Measurements from ENCODE around the gene PIRT. TPM values are rescaled to one million over a fixed set of nuclear protein-coding genes. Genes with fewer than 3 reads are reported as not detected.

PIRT gene
- total RNA-seq, 1 experiment from 2014 or later: not detected

GRCh38 chr17:10799407-10799806 is 38.5 kb downstream of the PIRT start:
- Histone ChIP-seq H3K9ac (ENCODE audit: low read length) (no peak overlapping the region), H3K4me2 (ENCODE audit: low read length) (no peak overlapping the region), H3K79me2 (ENCODE audit: insufficient read depth, low read length) (no peaks in the 10 kb centered on the region), H2AFZ (ENCODE audit: low read depth, low read length, poor library complexity, severe bottlenecking) (no peak overlapping the region), H3K9me2 (ENCODE audit: insufficient read depth) (no peaks in the 10 kb centered on the region), H3K36me3 (ENCODE audit: control insufficient read depth in 1 of 2, insufficient read depth in 2 of 2, low read length in 2 of 2) (no peaks in the 10 kb centered on the region), H3K27me3 (ENCODE audit: insufficient read depth, low read length) (0 out of 2 replicates have a peak, but pooled peaks cover 10% of the 10 kb centered on the region), H4K20me1 (ENCODE audit: insufficient read depth) (no peaks in the 10 kb centered on the region), H3K9me3 (ENCODE audit: control insufficient read depth in 1 of 2, insufficient read depth in 1 of 2, low read depth in 1 of 2, low read length in 2 of 2) (no peaks in the 10 kb centered on the region), H3K4me3 (replicated peaks in 1 of 2; ENCODE audit: low read depth in 1 of 2, low read length in 2 of 2) (no peak overlapping the region), H3K27ac (ENCODE audit: low read depth, low read length) (no peak overlapping the region), H3K4me1 (ENCODE audit: control insufficient read depth in 1 of 2, insufficient read depth in 2 of 2, low read length in 2 of 2) (no peaks in the 10 kb centered on the region)
- ChIA-PET CTCF (no interaction called here), POLR2A (no interaction called here), RAD21 (ENCODE audit: low non-redundant PET in 1 of 2, low total read pairs in 2 of 2, uncharacterized antibody in 2 of 2, unreplicated experiment in 2 of 2) (no interaction called here)
- ATAC-seq (no peak), DNase-seq (ENCODE audit: low read depth, low spot score) (no peak)
- no peak for TF ChIP-seq ATF3 (IDR thresholded peaks at IDR 0.05)
- TF ChIP-seq, protein P1, sequence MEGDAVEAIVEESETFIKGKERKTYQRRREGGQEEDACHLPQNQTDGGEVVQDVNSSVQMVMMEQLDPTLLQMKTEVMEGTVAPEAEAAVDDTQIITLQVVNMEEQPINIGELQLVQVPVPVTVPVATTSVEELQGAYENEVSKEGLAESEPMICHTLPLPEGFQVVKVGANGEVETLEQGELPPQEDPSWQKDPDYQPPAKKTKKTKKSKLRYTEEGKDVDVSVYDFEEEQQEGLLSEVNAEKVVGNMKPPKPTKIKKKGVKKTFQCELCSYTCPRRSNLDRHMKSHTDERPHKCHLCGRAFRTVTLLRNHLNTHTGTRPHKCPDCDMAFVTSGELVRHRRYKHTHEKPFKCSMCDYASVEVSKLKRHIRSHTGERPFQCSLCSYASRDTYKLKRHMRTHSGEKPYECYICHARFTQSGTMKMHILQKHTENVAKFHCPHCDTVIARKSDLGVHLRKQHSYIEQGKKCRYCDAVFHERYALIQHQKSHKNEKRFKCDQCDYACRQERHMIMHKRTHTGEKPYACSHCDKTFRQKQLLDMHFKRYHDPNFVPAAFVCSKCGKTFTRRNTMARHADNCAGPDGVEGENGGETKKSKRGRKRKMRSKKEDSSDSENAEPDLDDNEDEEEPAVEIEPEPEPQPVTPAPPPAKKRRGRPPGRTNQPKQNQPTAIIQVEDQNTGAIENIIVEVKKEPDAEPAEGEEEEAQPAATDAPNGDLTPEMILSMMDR (IDR thresholded peaks at IDR 0.05 in 2 of 3, conservative IDR thresholded peaks at IDR 0.05 in 1 of 3; ENCODE audit: borderline replicate concordance in 1 of 3, insufficient read depth in 1 of 3, low read depth in 2 of 3, low read length in 2 of 3): no peak
- TF ChIP-seq SRF (IDR thresholded peaks at IDR 0.05; ENCODE audit: low read depth): no peak
- no peak for TF ChIP-seq JUND (IDR thresholded peaks at IDR 0.05)
- TF ChIP-seq YY1 (IDR thresholded peaks at IDR 0.05; ENCODE audit: extremely low read depth, insufficient replicate concordance, low read depth, low read length): no peak
- no peak for TF ChIP-seq RAD21 (IDR thresholded peaks at IDR 0.05; ENCODE audit: low read depth)
- intact Hi-C loops (cut with micrococcal nuclease): no loop called here
- BruUV-seq (replicated peaks): no TSS peak

DNA sequence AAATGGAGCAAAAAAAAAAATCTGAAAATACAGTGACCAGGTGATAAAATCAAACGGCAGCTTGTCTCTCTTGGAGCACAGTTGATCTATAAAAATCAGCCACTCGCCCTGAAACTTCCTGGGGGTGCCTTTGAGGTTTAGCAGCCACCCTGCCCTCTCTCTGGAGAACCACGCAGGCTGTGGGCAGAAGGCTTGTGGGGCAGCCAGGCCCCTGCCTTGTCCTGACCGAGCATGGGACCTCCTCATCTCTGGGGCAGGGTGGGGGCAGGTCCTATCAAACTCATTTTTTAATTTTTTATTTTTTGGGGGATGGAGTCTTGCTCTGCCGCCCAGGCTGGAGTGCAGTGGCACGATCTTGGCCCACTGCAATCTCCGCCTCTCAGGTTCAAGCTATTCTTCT is 39.0 kb downstream of the PIRT start:
- H3K9ac ChIP-seq (ENCODE audit: low read length): no peak overlapping the region
- BruUV-seq (replicated peaks): no TSS peak
- no peak overlapping the region for H3K4me2 ChIP-seq (ENCODE audit: low read length)
- no peaks in the 10 kb centered on the region for H3K9me2 ChIP-seq (ENCODE audit: insufficient read depth)
- intact Hi-C loops (cut with micrococcal nuclease): no loop called here
- no peak for TF ChIP-seq FOSL1 (IDR thresholded peaks at IDR 0.05; ENCODE audit: low read depth)
- no peak for TF ChIP-seq CEBPB (IDR thresholded peaks at IDR 0.05; ENCODE audit: low read depth)
- TF ChIP-seq JUND (IDR thresholded peaks at IDR 0.05): no peak
- no peak for TF ChIP-seq SIN3A (IDR thresholded peaks at IDR 0.05; ENCODE audit: low read depth)
- no peak for TF ChIP-seq ZFX (IDR thresholded peaks at IDR 0.05)
- TF ChIP-seq EGR1 (IDR thresholded peaks at IDR 0.05; ENCODE audit: low read depth): no peak
- TF ChIP-seq TCF7L2 (IDR thresholded peaks at IDR 0.05; ENCODE audit: borderline replicate concordance, extremely low read depth, insufficient read depth, insufficient read length): no peak
- TF ChIP-seq YY1 (IDR thresholded peaks at IDR 0.05; ENCODE audit: extremely low read depth, insufficient replicate concordance, low read depth, low read length): no peak
- TF ChIP-seq, protein P1 (IDR thresholded peaks at IDR 0.05 in 2 of 3, conservative IDR thresholded peaks at IDR 0.05 in 1 of 3; ENCODE audit: borderline replicate concordance in 1 of 3, insufficient read depth in 1 of 3, low read depth in 2 of 3, low read length in 2 of 3): no peak
- no peak overlapping the region for H2AFZ ChIP-seq (ENCODE audit: low read depth, low read length, poor library complexity, severe bottlenecking)
- ChIA-PET RAD21 (ENCODE audit: low non-redundant PET in 1 of 2, low total read pairs in 2 of 2, uncharacterized antibody in 2 of 2, unreplicated experiment in 2 of 2) (no interaction called here), CTCF (no interaction called here), POLR2A (no interaction called here)
- H3K79me2 ChIP-seq (ENCODE audit: insufficient read depth, low read length): no peaks in the 10 kb centered on the region
- H3K27ac ChIP-seq (ENCODE audit: low read depth, low read length): no peak overlapping the region
- H4K20me1 ChIP-seq (ENCODE audit: insufficient read depth): no peaks in the 10 kb centered on the region
- H3K9me3 ChIP-seq (ENCODE audit: control insufficient read depth in 1 of 2, insufficient read depth in 1 of 2, low read depth in 1 of 2, low read length in 2 of 2): no peaks in the 10 kb centered on the region
- 0 out of 2 replicates have a peak, but pooled peaks cover 10% of the 10 kb centered on the region for H3K27me3 ChIP-seq (ENCODE audit: insufficient read depth, low read length)
- no peaks in the 10 kb centered on the region for H3K4me1 ChIP-seq (ENCODE audit: control insufficient read depth in 1 of 2, insufficient read depth in 2 of 2, low read length in 2 of 2)
- DNase-seq (ENCODE audit: low read depth, low spot score) (no peak), ATAC-seq (no peak)
- no peak overlapping the region for H3K4me3 ChIP-seq (replicated peaks in 1 of 2; ENCODE audit: low read depth in 1 of 2, low read length in 2 of 2)
- no peaks in the 10 kb centered on the region for H3K36me3 ChIP-seq (ENCODE audit: control insufficient read depth in 1 of 2, insufficient read depth in 2 of 2, low read length in 2 of 2)

Measured in HCT116 (cell line).